Heart right ventricle (tissue), 16 donors: ENCODE data around the gene UPK3A. TPM values are rescaled to one million over a fixed set of nuclear protein-coding genes. Genes with fewer than 3 reads are reported as not detected.
"Not testable (repeated sequence)": the region's sequence is repeated elsewhere in the genome, so short reads cannot be mapped to it uniquely, and the experiment has no call there.

Experiments
- ATAC-seq, 8 donors: fragments of 200-7000 bp; cut with Tn5 transposase; one replicate each; pipeline ENCODE4 v1.9.1; 2020; ENCODE audit warnings: mild to moderate bottlenecking in 8 of 8, moderate library complexity in 8 of 8, moderate number of reproducible peaks in 1 of 8
- DNase-seq, 2 donors: peaks; one replicate each; pipeline ENCODE4 v3.0.0-alpha.2; 2020
- H3K27ac ChIP-seq, 10 donors: fragments of 200-600 bp; sonication (generic) in 2 of 10; one replicate each; pipeline versions ENCODE4 v1.5.0 to v1.8.0; 2020 to 2022; ENCODE audit warnings: mild to moderate bottlenecking in 3 of 10
- H3K27me3 ChIP-seq, 7 donors: fragments of 200-600 bp; one replicate each; pipeline ENCODE4 v1.8.0; 2021 to 2022; ENCODE audit warnings: mild to moderate bottlenecking in 2 of 7
- H3K36me3 ChIP-seq, 9 donors: fragments of 200-600 bp; sonication (generic) in 1 of 9; one replicate each; pipeline versions ENCODE4 v1.5.0 to v1.8.0; 2020 to 2022; ENCODE audit warnings: mild to moderate bottlenecking in 2 of 9
- H3K4me1 ChIP-seq, 9 donors: fragments of 200-600 bp; sonication (generic) in 1 of 9; one replicate each; pipeline versions ENCODE4 v1.5.0 to v1.8.0; 2020 to 2022; ENCODE audit warnings: mild to moderate bottlenecking in 4 of 9
- H3K4me3 ChIP-seq, 10 donors: fragments of 200-600 bp; sonication (generic) in 2 of 10; one replicate each; pipeline versions ENCODE4 v1.5.0 to v1.8.0; 2020 to 2022; ENCODE audit warnings: mild to moderate bottlenecking in 7 of 10, moderate library complexity in 2 of 10
- H3K9me3 ChIP-seq, 11 donors: fragments of 200-600 bp in 10 of 11; sonication (generic) in 2 of 11; one replicate each; pipeline versions ENCODE4 v1.5.0 to v1.8.0; 2013 to 2022; ENCODE audit warnings: mild to moderate bottlenecking in 2 of 11, control low read depth in 1 of 11, moderate library complexity in 1 of 11
- WGBS, 2 donors: extraction: QIAGEN DNeasy Blood & Tissue Kit; methylation state at CpG; one replicate each; pipeline ENCODE4 v1.1.7; 2013; ENCODE audit warnings: inconsistent platforms in 1 of 2; 5-methylcytosine and 5-hydroxymethylcytosine counted together
- intact Hi-C, 10 donors: fragments of 100-400 bp; cut with DNase I; formaldehyde crosslinking; loops; one replicate each; pipeline versions ENCODE4 v1.11.1 to v1.14.2; 2022
- polyA plus RNA-seq, 2 donors: library from polyadenylated mRNA; stranded (reverse); fragments of 200-250 nt; gene quantifications; one replicate each; pipeline ENCODE4 v1.2.3, GENCODE V29; 2013
- total RNA-seq, 10 donors: library from RNA; stranded (reverse); fragmentation: NEBNext Ultra II Directional in 3 of 10; extraction: Animal tissue kit (Norgen Biotek cat#: 25700) in 3 of 10; gene quantifications; one replicate each; pipeline versions ENCODE4 v1.2.1 to v1.2.4, GENCODE V29; 2021 to 2023
- TF ChIP-seq, protein P1 (sequence below), 9 donors: fragments of 200-600 bp; sonication (generic) in 2 of 9; IDR thresholded peaks; one replicate each; pipeline versions ENCODE4 v1.5.0 to v1.8.0; 2021 to 2022; ENCODE audit warnings: antibody characterized with exemption in 9 of 9, mild to moderate bottlenecking in 5 of 9, moderate library complexity in 1 of 9
- donor health status: Arrhythmogenic right ventricular cardiomyopathy.
- donor health status: ischemic (EF 13 %, LVEDD 7.1; RV severe dilation, severe dysfunction).
- donor health status: healthy with polysubstance abuse.
- donor health status: DM: no; HTN: yes; CAD: no.
- donor health status: DM: no; HTN: no; CAD: no.
- donor health status: ischemic (EF 25% LVEDD 6.9; RV normal size, moderate dysfunction).
- donor health status: ischemic (EF 25% LVEDD 5.7; RV mildly dilated, moderate dysfunction).
- donor health status: healthy.
- donor health status: DM: yes; HTN: yes; CAD: no.
- donor health status: Ischemic cardiomyopathy.
- donor health status: ischemic (EF 35%, LVEDD 5.7; RV mildly dilated, moderate dysfunction).
- donor health status: nonischemic (EF 11% LVEDD 7.7; RV severe dilation, severe dysfunction).
- donor health status: DM: yes; HTN: yes; CAD: no.
- donor health status: PGD.
- donor health status: ischemic (EF 29% LVEDD 5.4; RV normal size, mild dysfunction).
- donor health status: nonischemic (EF 23%, LVEDD 6.1; RV moderate dilation, normal function).

UPK3A gene
- total and polyA plus RNA-seq, 12 donors = 0.48 TPM; not detected in 11

DNA sequence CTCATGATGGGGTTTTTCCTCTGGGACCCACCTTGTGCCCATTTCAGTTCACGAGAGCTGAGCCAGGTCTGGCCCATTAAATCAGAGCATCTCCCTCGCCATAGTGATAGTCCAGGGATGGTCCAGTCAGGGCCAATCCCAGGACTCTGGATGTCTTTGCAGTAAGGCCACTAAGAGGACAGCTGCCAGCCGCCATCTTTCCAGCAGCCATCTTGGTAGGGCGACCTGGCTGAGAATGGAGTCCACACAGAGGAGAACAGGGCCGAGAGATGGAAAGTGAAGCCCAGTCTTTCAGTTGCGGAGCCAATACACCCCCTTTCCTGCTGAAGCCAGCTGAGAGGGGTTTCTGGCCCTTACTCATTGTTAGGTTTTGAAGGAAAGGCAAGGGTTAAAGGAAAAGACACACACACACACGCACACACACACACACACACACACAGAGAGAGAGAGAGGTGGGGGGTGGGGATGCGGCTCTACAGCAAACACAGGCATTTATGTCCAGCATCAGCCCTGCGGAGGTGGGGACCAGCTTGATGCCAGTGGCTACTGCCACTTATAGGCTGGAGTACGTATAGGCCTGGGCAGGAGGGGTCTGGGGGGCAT, 31.6 kb upstream of the UPK3A start:
- Histone ChIP-seq H3K27me3 (peaks cover 0 to 6% (median 0%) of the 10 kb centered on the region in 7 donors), H3K27ac (no peak overlapping the region), H3K4me3 (no peak overlapping the region), H3K9me3 (no peaks in the 10 kb centered on the region), H3K36me3 (no peaks in the 10 kb centered on the region), H3K4me1 (no peaks in the 10 kb centered on the region)
- TF ChIP-seq, protein P1, sequence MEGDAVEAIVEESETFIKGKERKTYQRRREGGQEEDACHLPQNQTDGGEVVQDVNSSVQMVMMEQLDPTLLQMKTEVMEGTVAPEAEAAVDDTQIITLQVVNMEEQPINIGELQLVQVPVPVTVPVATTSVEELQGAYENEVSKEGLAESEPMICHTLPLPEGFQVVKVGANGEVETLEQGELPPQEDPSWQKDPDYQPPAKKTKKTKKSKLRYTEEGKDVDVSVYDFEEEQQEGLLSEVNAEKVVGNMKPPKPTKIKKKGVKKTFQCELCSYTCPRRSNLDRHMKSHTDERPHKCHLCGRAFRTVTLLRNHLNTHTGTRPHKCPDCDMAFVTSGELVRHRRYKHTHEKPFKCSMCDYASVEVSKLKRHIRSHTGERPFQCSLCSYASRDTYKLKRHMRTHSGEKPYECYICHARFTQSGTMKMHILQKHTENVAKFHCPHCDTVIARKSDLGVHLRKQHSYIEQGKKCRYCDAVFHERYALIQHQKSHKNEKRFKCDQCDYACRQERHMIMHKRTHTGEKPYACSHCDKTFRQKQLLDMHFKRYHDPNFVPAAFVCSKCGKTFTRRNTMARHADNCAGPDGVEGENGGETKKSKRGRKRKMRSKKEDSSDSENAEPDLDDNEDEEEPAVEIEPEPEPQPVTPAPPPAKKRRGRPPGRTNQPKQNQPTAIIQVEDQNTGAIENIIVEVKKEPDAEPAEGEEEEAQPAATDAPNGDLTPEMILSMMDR (IDR thresholded peaks at IDR 0.05) = no peak
- DNase-seq = no peak
- no peak for ATAC-seq
- intact Hi-C loops = no loop called here
- 75 to 81% methylated on average over 10 of the region's 10 CpGs for whole genome bisulfite sequencing, 2 donors

DNA sequence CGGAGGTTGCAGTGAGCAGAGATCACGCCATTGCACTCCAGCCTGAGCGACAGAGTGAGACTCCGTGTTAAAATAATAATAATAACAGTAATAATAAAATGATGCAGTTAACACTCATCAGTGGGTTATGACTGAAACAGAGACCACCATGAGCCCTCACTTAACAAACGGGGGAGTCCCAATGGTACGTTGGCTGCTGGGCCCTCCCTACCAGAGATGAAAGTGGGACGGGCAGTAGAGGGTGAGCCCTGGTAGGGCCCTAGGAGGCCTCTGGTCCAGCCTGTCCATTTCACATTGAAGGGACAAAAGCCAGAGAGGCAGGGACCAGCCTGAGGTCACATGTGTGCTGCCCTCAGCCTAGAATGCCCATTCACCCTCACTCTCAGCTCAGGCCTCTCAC, 30.4 kb upstream of the UPK3A start:
- Histone ChIP-seq H3K4me3 (no peak overlapping the region), H3K4me1 (no peaks in the 10 kb centered on the region), H3K9me3 (no peaks in the 10 kb centered on the region), H3K27ac (no peak overlapping the region), H3K27me3 (peaks cover 0 to 6% (median 0%) of the 10 kb centered on the region in 7 donors), H3K36me3 (no peaks in the 10 kb centered on the region)
- no peak for DNase-seq
- TF ChIP-seq, protein P1 (IDR thresholded peaks at IDR 0.05) = no peak
- intact Hi-C loops = no loop called here
- 93 to 96% methylated on average over 7 of the region's 7 CpGs for WGBS, 2 donors
- ATAC-seq = no peak

DNA sequence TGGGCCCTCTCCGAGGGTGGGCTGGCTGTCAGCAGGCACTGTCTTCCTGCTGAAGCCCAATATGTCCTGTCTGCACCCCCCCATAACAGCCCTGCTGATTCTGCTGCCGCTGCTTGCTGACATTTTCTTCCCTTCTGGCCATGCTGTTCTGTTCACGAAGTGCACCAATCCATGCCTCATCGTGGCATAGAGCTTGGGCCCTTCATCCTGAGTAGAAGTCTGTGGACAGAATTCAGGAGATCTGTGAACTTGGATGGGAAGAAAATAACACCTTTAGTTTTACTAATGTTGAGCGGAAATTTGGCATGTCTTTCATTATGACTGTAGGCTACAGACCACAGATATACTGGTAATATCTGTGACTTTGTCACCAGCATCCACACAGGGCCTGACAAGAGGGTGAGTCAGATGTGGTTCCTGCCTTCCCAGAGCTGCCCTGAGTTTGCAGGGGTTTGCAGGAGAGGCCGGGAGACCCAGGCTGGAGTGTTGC, 29.9 kb upstream of the UPK3A start:
- H3K27me3 ChIP-seq = peaks cover 0 to 6% (median 0%) of the 10 kb centered on the region in 7 donors
- no peaks in the 10 kb centered on the region for H3K4me1 ChIP-seq
- intact Hi-C loops = no loop called here
- ATAC-seq (no peak), DNase-seq (no peak)
- no peaks in the 10 kb centered on the region for H3K9me3 ChIP-seq
- no peak overlapping the region for H3K4me3 ChIP-seq
- TF ChIP-seq, protein P1 (IDR thresholded peaks at IDR 0.05) = no peak
- H3K27ac ChIP-seq = no peak overlapping the region
- 81 to 86% methylated on average over 6 of the region's 6 CpGs for WGBS, 2 donors
- no peaks in the 10 kb centered on the region for H3K36me3 ChIP-seq

DNA sequence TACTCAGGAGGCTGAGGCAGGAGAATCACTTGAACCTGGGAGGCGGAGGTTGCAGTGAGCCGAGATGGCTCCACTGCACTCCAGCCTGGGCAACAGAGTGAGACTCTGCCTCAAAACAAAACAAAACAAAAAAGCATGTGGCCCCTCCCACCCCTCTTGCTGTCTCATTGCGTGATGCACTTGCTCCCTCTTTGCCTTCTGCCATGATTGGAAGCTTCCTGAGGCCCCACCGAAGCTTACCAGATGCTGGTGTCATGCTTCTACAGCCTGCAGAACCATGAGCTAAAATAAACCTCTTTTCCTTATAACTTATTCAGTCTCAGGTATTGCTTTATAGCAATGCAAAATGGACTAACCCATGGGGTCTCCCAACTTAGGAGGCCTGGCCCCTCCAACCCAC, 26.8 kb upstream of the UPK3A start:
- H3K4me3 ChIP-seq, H3K36me3 ChIP-seq, H3K27ac ChIP-seq, ATAC-seq, intact Hi-C loops, H3K27me3 ChIP-seq, DNase-seq, H3K9me3 ChIP-seq: not testable (repeated sequence)
- 89 to 96% methylated on average over 4 of the region's 4 CpGs for WGBS, 2 donors
- peaks cover 0 to 14% (median 3%) of the 10 kb centered on the region in 9 donors for H3K4me1 ChIP-seq

DNA sequence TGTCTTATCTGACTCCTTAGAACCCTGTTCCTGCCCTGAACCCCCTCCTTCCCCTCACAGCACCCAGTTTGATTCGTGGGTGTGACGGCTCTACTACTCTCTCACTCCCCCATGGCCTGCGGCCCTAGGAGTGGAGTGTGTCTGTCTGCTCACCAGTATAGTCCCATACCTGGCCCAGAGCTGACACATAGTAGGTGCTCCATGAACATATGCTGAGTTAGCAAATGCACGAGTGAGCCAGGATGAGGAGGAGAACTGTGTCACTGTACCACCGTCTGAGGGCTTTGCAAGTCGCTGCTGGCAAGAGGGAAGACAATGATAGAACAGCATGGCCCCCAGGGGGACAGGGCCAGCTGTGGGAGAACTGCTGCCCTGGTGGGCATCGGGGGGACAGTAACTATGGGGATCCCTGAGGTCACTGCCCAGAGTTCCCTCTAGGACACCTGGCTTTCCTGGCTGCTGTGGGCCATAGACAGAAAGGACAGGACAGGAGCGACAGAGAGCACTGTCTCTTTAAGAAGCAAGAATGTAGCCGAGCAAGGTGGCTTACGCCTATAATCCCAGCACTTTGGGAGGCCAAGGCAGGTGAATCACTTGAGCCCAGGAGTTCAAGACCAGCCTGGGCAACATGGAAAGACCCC, 24.9 kb upstream of the UPK3A start:
- Histone ChIP-seq H3K27me3 (no peaks in the 10 kb centered on the region), H3K4me3 (no peak overlapping the region), H3K36me3 (no peaks in the 10 kb centered on the region), H3K27ac (no peak overlapping the region), H3K4me1 (peaks cover 0 to 26% (median 12%) of the 10 kb centered on the region in 9 donors), H3K9me3 (no peaks in the 10 kb centered on the region)
- DNase-seq (no peak), ATAC-seq (no peak)
- 73 to 77% methylated on average over 10 of the region's 10 CpGs for WGBS, 2 donors
- TF ChIP-seq, protein P1 (IDR thresholded peaks at IDR 0.05) = no peak
- intact Hi-C loops = loop anchor here in 3 of 10 donors (5.0 to 10.0 kb wide), 2 partner anchors 158 to 435 kb away; no protein-coding TSS in a partner anchor

DNA sequence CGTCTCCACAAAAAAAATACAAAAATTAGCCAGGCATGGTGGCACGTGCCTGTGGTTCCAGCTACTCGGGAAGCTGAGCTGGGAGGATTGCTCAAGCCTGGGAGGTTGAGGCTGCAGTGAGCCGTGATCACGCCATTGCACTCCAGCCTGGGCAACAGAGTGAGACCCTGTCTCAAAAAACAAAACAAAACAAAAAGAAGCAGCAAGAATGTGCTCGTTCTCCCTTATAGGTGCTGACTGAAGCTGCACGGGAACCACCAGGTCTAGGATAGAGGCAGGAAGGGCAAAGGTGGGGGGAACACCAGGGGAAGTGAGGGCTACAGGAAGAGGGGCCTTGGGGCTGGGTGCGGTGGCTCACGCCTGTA, 24.4 kb upstream of the UPK3A start:
- not testable (repeated sequence) for H3K9me3 ChIP-seq, H3K36me3 ChIP-seq, H3K27ac ChIP-seq, H3K4me3 ChIP-seq, H3K27me3 ChIP-seq, DNase-seq, ATAC-seq
- peaks cover 0 to 26% (median 12%) of the 10 kb centered on the region in 9 donors for H3K4me1 ChIP-seq
- intact Hi-C loops = loop anchor here in 3 of 10 donors (5.0 to 10.0 kb wide), 2 partner anchors 158 to 436 kb away; no protein-coding TSS in a partner anchor
- 71 to 74% methylated on average over 9 of the region's 9 CpGs for WGBS, 2 donors
